A673 (cell line): Measurements from ENCODE around the gene ST6GALNAC2. TPM values are rescaled to one million over a fixed set of nuclear protein-coding genes. Genes with fewer than 3 reads are reported as not detected.
A peak's percentile ranks its signal among the peaks of the same experiment; 100 is the strongest.
"Not testable (repeated sequence)": the region's sequence is repeated elsewhere in the genome, so short reads cannot be mapped to it uniquely, and the experiment has no call there.

Experiments
- BruUV-seq: library from RNA; stranded (reverse); fragments of 400-500 nt; replicated peaks from 2 replicates; lab custom pipeline; 2021; lab: Mats Ljungman, UMichigan
- CTCF ChIA-PET: fragments of 300-600 bp; sonication (Branson Sonifier 250); formaldehyde crosslinking; loops from one replicate; lab custom pipeline; 2022; ENCODE audit warnings: antibody characterized with exemption; lab: Charles Lee
- POLR2A ChIA-PET: fragments of 300-600 bp; sonication (Branson Sonifier 250); formaldehyde crosslinking; loops from one replicate; lab custom pipeline; 2022; ENCODE audit warnings: antibody characterized with exemption; ENCODE audit not compliant: low non-redundant PET; lab: Charles Lee
- DNase-seq: peaks from one replicate; pipeline ENCODE4 v3.0.0-alpha.2; 2015; ENCODE audit warnings: low spot score
- H3K27ac ChIP-seq: fragments of 200-600 bp; sonication (generic); 2 replicates; pipeline ENCODE4 v1.5.1; 2016; ENCODE audit warnings: mixed run types, low read depth, mild to moderate bottlenecking, mixed read lengths, antibody characterized with exemption, low read length; ENCODE audit not compliant: poor library complexity, severe bottlenecking
- H3K27me3 ChIP-seq: fragments of 200-600 bp; sonication (generic); replicated peaks from 2 replicates; pipeline ENCODE4 v1.6.1; 2017; ENCODE audit warnings: mixed run types, low read depth, mild to moderate bottlenecking, mixed read lengths, antibody characterized with exemption, low read length; ENCODE audit not compliant: insufficient read depth, poor library complexity
- H3K36me3 ChIP-seq: fragments of 200-600 bp; sonication (generic); 2 replicates; pipeline ENCODE4 v1.6.1; 2016; ENCODE audit warnings: mixed run types, mild to moderate bottlenecking, mixed read lengths, antibody characterized with exemption, low read length; ENCODE audit not compliant: insufficient read depth, poor library complexity, severe bottlenecking
- H3K4me1 ChIP-seq: fragments of 200-600 bp; sonication (generic); 2 replicates; pipeline ENCODE4 v1.6.1; 2017; ENCODE audit warnings: mixed run types, mild to moderate bottlenecking, mixed read lengths, antibody characterized with exemption, low read length; ENCODE audit not compliant: insufficient read depth, poor library complexity, severe bottlenecking
- H3K4me3 ChIP-seq: fragments of 200-600 bp; sonication (generic); 2 replicates; pipeline ENCODE4 v1.5.1; 2016; ENCODE audit warnings: low read depth, mixed run types, mild to moderate bottlenecking, mixed read lengths, low read length; ENCODE audit not compliant: poor library complexity, severe bottlenecking
- H3K9me3 ChIP-seq: fragments of 200-600 bp; sonication (generic); 2 replicates; pipeline ENCODE4 v1.6.1; 2016; ENCODE audit warnings: mixed run types, low read depth, mild to moderate bottlenecking, mixed read lengths, antibody characterized with exemption, low read length; ENCODE audit not compliant: poor library complexity, severe bottlenecking
- CTCF ChIP-seq: fragments of 300-800, 200-600 bp; sonication (generic); conservative IDR thresholded peaks from 2 replicates; pipeline ENCODE4 v1.5.1; 2017; ENCODE audit warnings: low read depth, mild to moderate bottlenecking, antibody characterized with exemption, low read length, moderate library complexity, mixed read lengths
- EZH2 ChIP-seq: fragments of 200-600 bp; sonication (generic); IDR thresholded peaks from 2 replicates; pipeline ENCODE4 v1.6.1; 2017; ENCODE audit warnings: borderline replicate concordance, low read depth, mild to moderate bottlenecking, mixed read lengths, antibody characterized with exemption, low read length; ENCODE audit not compliant: poor library complexity, severe bottlenecking
- intact Hi-C: fragments of 100-400 bp; cut with micrococcal nuclease; formaldehyde crosslinking; loops from one replicate; pipeline ENCODE4 v1.10.0; 2022; ENCODE audit not compliant: unreplicated experiment
- total RNA-seq: library from RNA; stranded (reverse); gene quantifications from 2 replicates; pipeline ENCODE4 v1.2.3, GENCODE V29; 2021

Gene ST6GALNAC2
- total RNA-seq, 1 experiment from 2014 or later = not detected

- Histone ChIP-seq H3K27ac (no peak overlapping the region), H3K27me3 (no peaks in the 10 kb centered on the region), H3K4me1 (peaks cover 18% of the 10 kb centered on the region), H3K4me3 (no peak overlapping the region), H3K36me3 (no peaks in the 10 kb centered on the region), H3K9me3 (no peaks in the 10 kb centered on the region)
- DNase-seq = no peak
- intact Hi-C loops = loop anchor here (5.0 kb wide), 1 partner anchor 157 kb away; no protein-coding TSS in a partner anchor
- BruUV-seq = no TSS peak
- ChIA-PET CTCF (interaction anchor here (0.5 to 2.7 kb wide), 2 partner anchors 21 to 97 kb away, joined by 3 to 12 read pairs; no protein-coding TSS in a partner anchor), POLR2A (no interaction called here)
- TF ChIP-seq CTCF = no peak
- no peak for TF ChIP-seq EZH2
Measured at GRCh38 chr17:76524598-76525512, 60.8 kb downstream of the ST6GALNAC2 start.

- ChIA-PET POLR2A (no interaction called here), CTCF (interaction anchor here (0.6 to 2.7 kb wide), 8 partner anchors 16 to 158 kb away, joined by 3 to 12 read pairs (median 4); partner anchors contain the start of gene PRCD)
- BruUV-seq = no TSS peak
- no peak overlapping the region for H3K27ac ChIP-seq
- H3K27me3 ChIP-seq = no peaks in the 10 kb centered on the region
- intact Hi-C loops = loop anchor here (1.0 to 5.0 kb wide), 3 partner anchors 23 to 159 kb away; no protein-coding TSS in a partner anchor
- no peaks in the 10 kb centered on the region for H3K36me3 ChIP-seq
- TF ChIP-seq EZH2 (no peak), CTCF (peak; percentile 99)
- no peaks in the 10 kb centered on the region for H3K9me3 ChIP-seq
- peaks cover 6% of the 10 kb centered on the region for H3K4me1 ChIP-seq
- no peak overlapping the region for H3K4me3 ChIP-seq
- peak; percentile 77 for DNase-seq
Measured at GRCh38 chr17:76523084-76524037, 62.3 kb downstream of the ST6GALNAC2 start.

GRCh38 chr17:76521683-76522082, 64.0 kb downstream of the ST6GALNAC2 start:
- H3K27ac ChIP-seq, DNase-seq, H3K9me3 ChIP-seq, H3K36me3 ChIP-seq, H3K4me1 ChIP-seq, CTCF ChIA-PET, H3K4me3 ChIP-seq, BruUV-seq, H3K27me3 ChIP-seq, POLR2A ChIA-PET: not testable (repeated sequence)
- intact Hi-C loops = loop anchor here (2.0 to 5.0 kb wide), 2 partner anchors 25 to 161 kb away; no protein-coding TSS in a partner anchor
